Measurements from ENCODE around the gene TXLNA.

Gene TXLNA

GRCh38 chr1:32204943-32205361 is 25.5 kb downstream of the TXLNA start:
- H3K27me3 ChIP-seq (ENCODE audit: insufficient read depth, low read length): no peaks in the 10 kb centered on the region
- H3K9me3 ChIP-seq (ENCODE audit: low read length): no peaks in the 10 kb centered on the region

GRCh38 chr1:32205401-32206370 is 26.2 kb downstream of the TXLNA start, which contains the start of gene IQCC:
Gene IQCC (plus strand): TSS chr1:32205671. CDS start chr1:32205682, 11 bp downstream.
- no peaks in the 10 kb centered on the region for H3K27me3 ChIP-seq (ENCODE audit: insufficient read depth, low read length)
- H3K36me3 ChIP-seq (ENCODE audit: insufficient read depth, low read length): peaks cover 9% of the 10 kb centered on the region
- H3K4me1 ChIP-seq (ENCODE audit: insufficient read depth, low read length): peaks cover 9% of the 10 kb centered on the region
- H3K9me3 ChIP-seq (ENCODE audit: low read length): no peaks in the 10 kb centered on the region
- H2AFZ ChIP-seq (ENCODE audit: low read depth, low read length): no peak within 1 kb of the TSS
- H3K4me3 ChIP-seq (ENCODE audit: low read length): peak within 1 kb of the TSS; percentile 65

More at GRCh38 chr1:32204943-32205361, 25.5 kb downstream of the TXLNA start:
- H2AFZ ChIP-seq (ENCODE audit: low read depth, low read length): no peak overlapping the region
- peaks cover 11% of the 10 kb centered on the region for H3K4me1 ChIP-seq (ENCODE audit: insufficient read depth, low read length)
- H3K36me3 ChIP-seq (ENCODE audit: insufficient read depth, low read length): peaks cover 9% of the 10 kb centered on the region
- H3K4me3 ChIP-seq (ENCODE audit: low read length): peak overlapping the region; percentile 65

GRCh38 chr1:32208469-32208868 is 29.0 kb downstream of the TXLNA start:
- no peaks in the 10 kb centered on the region for H3K4me1 ChIP-seq (ENCODE audit: insufficient read depth, low read length)
- no peaks in the 10 kb centered on the region for H3K9me3 ChIP-seq (ENCODE audit: low read length)

GRCh38 chr1:32208891-32209328 is 29.4 kb downstream of the TXLNA start, which contains the start of gene DCDC2B:
Gene DCDC2B (plus strand): TSS chr1:32209089. CDS start chr1:32209094, 5 bp downstream.
- H2AFZ ChIP-seq (ENCODE audit: low read depth, low read length): no peak within 1 kb of the TSS
- H3K4me1 ChIP-seq (ENCODE audit: insufficient read depth, low read length): no peaks in the 10 kb centered on the region
- no peaks in the 10 kb centered on the region for H3K27me3 ChIP-seq (ENCODE audit: insufficient read depth, low read length)
- H3K9me3 ChIP-seq (ENCODE audit: low read length): no peaks in the 10 kb centered on the region
- H3K4me3 ChIP-seq (ENCODE audit: low read length): no peak within 1 kb of the TSS
- peaks cover 12% of the 10 kb centered on the region for H3K36me3 ChIP-seq (ENCODE audit: insufficient read depth, low read length)

More at GRCh38 chr1:32208469-32208868, 29.0 kb downstream of the TXLNA start:
- no peaks in the 10 kb centered on the region for H3K27me3 ChIP-seq (ENCODE audit: insufficient read depth, low read length)
- H2AFZ ChIP-seq (ENCODE audit: low read depth, low read length): no peak overlapping the region
- no peak overlapping the region for H3K4me3 ChIP-seq (ENCODE audit: low read length)
- H3K36me3 ChIP-seq (ENCODE audit: insufficient read depth, low read length): peaks cover 12% of the 10 kb centered on the region

- Histone ChIP-seq H3K4me1 (ENCODE audit: insufficient read depth, low read length) (peaks cover 3% of the 10 kb centered on the region), H3K36me3 (ENCODE audit: insufficient read depth, low read length) (peaks cover 40% of the 10 kb centered on the region), H3K4me3 (ENCODE audit: low read length) (no peak overlapping the region), H2AFZ (ENCODE audit: low read depth, low read length) (no peak overlapping the region), H3K27me3 (ENCODE audit: insufficient read depth, low read length) (no peaks in the 10 kb centered on the region), H3K9me3 (ENCODE audit: low read length) (no peaks in the 10 kb centered on the region)
These were observed 36.4 kb downstream of the TXLNA start for GRCh38 chr1:32215629-32216480.

GRCh38 chr1:32216566-32216965 is 37.1 kb downstream of the TXLNA start:
- Histone ChIP-seq H3K4me3 (ENCODE audit: low read length) (no peak overlapping the region), H3K36me3 (ENCODE audit: insufficient read depth, low read length) (peaks cover 40% of the 10 kb centered on the region), H2AFZ (ENCODE audit: low read depth, low read length) (no peak overlapping the region), H3K4me1 (ENCODE audit: insufficient read depth, low read length) (peaks cover 10% of the 10 kb centered on the region), H3K27me3 (ENCODE audit: insufficient read depth, low read length) (no peaks in the 10 kb centered on the region), H3K9me3 (ENCODE audit: low read length) (no peaks in the 10 kb centered on the region)

GRCh38 chr1:32219022-32219421 is 39.5 kb downstream of the TXLNA start:
- Histone ChIP-seq H3K4me3 (ENCODE audit: low read length) (no peak overlapping the region), H3K4me1 (ENCODE audit: insufficient read depth, low read length) (peaks cover 15% of the 10 kb centered on the region), H2AFZ (ENCODE audit: low read depth, low read length) (no peak overlapping the region), H3K36me3 (ENCODE audit: insufficient read depth, low read length) (peaks cover 42% of the 10 kb centered on the region), H3K9me3 (ENCODE audit: low read length) (no peaks in the 10 kb centered on the region), H3K27me3 (ENCODE audit: insufficient read depth, low read length) (no peaks in the 10 kb centered on the region)

- Histone ChIP-seq H3K4me3 (ENCODE audit: low read length) (peak overlapping the region; percentile 88), H3K4me1 (ENCODE audit: insufficient read depth, low read length) (peaks cover 15% of the 10 kb centered on the region), H3K9me3 (ENCODE audit: low read length) (no peaks in the 10 kb centered on the region), H3K36me3 (ENCODE audit: insufficient read depth, low read length) (peaks cover 43% of the 10 kb centered on the region), H2AFZ (ENCODE audit: low read depth, low read length) (no peak overlapping the region), H3K27me3 (ENCODE audit: insufficient read depth, low read length) (no peaks in the 10 kb centered on the region)
These were observed 41.5 kb downstream of the TXLNA start for GRCh38 chr1:32220746-32221580.

- Histone ChIP-seq H3K36me3 (ENCODE audit: insufficient read depth, low read length) (peaks cover 42% of the 10 kb centered on the region), H3K4me3 (ENCODE audit: low read length) (peak overlapping the region; percentile 88), H3K27me3 (ENCODE audit: insufficient read depth, low read length) (no peaks in the 10 kb centered on the region), H3K9me3 (ENCODE audit: low read length) (no peaks in the 10 kb centered on the region), H2AFZ (ENCODE audit: low read depth, low read length) (no peak overlapping the region), H3K4me1 (ENCODE audit: insufficient read depth, low read length) (peaks cover 15% of the 10 kb centered on the region)
These were observed 42.1 kb downstream of the TXLNA start for GRCh38 chr1:32221581-32221979.

- Histone ChIP-seq H3K4me3 (ENCODE audit: low read length) (peak within 1 kb of the TSS; percentile 88), H2AFZ (ENCODE audit: low read depth, low read length) (peak within 1 kb of the TSS; percentile 65), H3K27me3 (ENCODE audit: insufficient read depth, low read length) (no peaks in the 10 kb centered on the region), H3K4me1 (ENCODE audit: insufficient read depth, low read length) (peaks cover 15% of the 10 kb centered on the region), H3K9me3 (ENCODE audit: low read length) (no peaks in the 10 kb centered on the region), H3K36me3 (ENCODE audit: insufficient read depth, low read length) (peaks cover 40% of the 10 kb centered on the region)
These were observed 42.7 kb downstream of the TXLNA start, which contains the start of the genes EIF3I and TMEM234 for GRCh38 chr1:32221980-32222755. Gene EIF3I (plus strand): TSS chr1:32222407. CDS start chr1:32222442, 35 bp downstream. Gene TMEM234 (minus strand): TSS chr1:32222353. CDS start chr1:32222322, 31 bp downstream.

GRCh38 chr1:32223683-32224082 is 44.2 kb downstream of the TXLNA start:
- peaks cover 47% of the 10 kb centered on the region for H3K36me3 ChIP-seq (ENCODE audit: insufficient read depth, low read length)

More at GRCh38 chr1:32223683-32224082, 44.2 kb downstream of the TXLNA start:
- H3K9me3 ChIP-seq (ENCODE audit: low read length): no peaks in the 10 kb centered on the region
- peaks cover 15% of the 10 kb centered on the region for H3K4me1 ChIP-seq (ENCODE audit: insufficient read depth, low read length)
- H3K27me3 ChIP-seq (ENCODE audit: insufficient read depth, low read length): no peaks in the 10 kb centered on the region
- H3K4me3 ChIP-seq (ENCODE audit: low read length): peak overlapping the region; percentile 0
- H2AFZ ChIP-seq (ENCODE audit: low read depth, low read length): no peak overlapping the region

All from neuron (in vitro differentiated cells).